Prostate gland (tissue), 2 donors: ENCODE results near the gene CPSF2.

Experiments
- POLR2A ChIP-seq: fragments of 450-650 bp; IDR thresholded peaks from one replicate; pipeline ENCODE4 v1.6.1; 2016; ENCODE audit warnings: antibody characterized with exemption, mild to moderate bottlenecking
- TF ChIP-seq, protein P1 (sequence below), 4 experiments: fragments of 200-600 bp in 2 of 4; fragments of 450-650 bp in 2 of 4; sonication (generic) in 2 of 4; IDR thresholded peaks; 1 replicate in 3 of 4; 2 replicates in 1 of 4; pipeline ENCODE4 v1.5.1; 2016 to 2019; ENCODE audit warnings: antibody characterized with exemption in 4 of 4, mild to moderate bottlenecking in 2 of 4, moderate library complexity in 2 of 4

DNA sequence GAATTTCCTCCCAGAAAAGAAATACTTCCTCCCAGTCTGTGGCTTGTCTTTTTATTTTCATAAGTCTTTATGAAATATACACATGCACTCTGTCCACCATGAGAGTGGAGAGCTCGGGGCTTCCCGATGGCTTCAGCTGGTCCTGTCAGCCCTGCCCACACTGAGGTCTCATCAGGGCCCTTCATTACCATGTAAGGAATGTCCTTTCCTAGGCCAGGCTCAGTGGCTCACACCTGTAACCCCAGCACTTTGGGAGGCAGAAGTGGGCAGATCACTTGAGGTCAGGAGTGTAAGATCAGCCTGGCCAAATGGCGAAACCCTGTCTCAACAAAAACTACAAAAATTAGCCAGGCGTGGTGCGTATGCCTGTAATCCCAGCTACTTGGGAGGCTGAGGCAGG is 77.0 kb downstream of the CPSF2 start:
- TF ChIP-seq POLR2A = no peak
- TF ChIP-seq, protein P1, sequence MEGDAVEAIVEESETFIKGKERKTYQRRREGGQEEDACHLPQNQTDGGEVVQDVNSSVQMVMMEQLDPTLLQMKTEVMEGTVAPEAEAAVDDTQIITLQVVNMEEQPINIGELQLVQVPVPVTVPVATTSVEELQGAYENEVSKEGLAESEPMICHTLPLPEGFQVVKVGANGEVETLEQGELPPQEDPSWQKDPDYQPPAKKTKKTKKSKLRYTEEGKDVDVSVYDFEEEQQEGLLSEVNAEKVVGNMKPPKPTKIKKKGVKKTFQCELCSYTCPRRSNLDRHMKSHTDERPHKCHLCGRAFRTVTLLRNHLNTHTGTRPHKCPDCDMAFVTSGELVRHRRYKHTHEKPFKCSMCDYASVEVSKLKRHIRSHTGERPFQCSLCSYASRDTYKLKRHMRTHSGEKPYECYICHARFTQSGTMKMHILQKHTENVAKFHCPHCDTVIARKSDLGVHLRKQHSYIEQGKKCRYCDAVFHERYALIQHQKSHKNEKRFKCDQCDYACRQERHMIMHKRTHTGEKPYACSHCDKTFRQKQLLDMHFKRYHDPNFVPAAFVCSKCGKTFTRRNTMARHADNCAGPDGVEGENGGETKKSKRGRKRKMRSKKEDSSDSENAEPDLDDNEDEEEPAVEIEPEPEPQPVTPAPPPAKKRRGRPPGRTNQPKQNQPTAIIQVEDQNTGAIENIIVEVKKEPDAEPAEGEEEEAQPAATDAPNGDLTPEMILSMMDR (IDR thresholded peaks at IDR 0.05) = no peak
